Endothelial cell of umbilical vein (primary cell): Measurements from ENCODE around the gene AUTS2. TPM values are rescaled to one million over a fixed set of nuclear protein-coding genes. Genes with fewer than 3 reads are reported as not detected.

Experiments used
- BruUV-seq: library from RNA; stranded (reverse); fragments of 400-500 nt; replicated peaks from 2 replicates; lab custom pipeline; 2021; lab: Mats Ljungman, UMichigan
- CTCF ChIA-PET: fragments of 300-600, 350-600 bp; sonication (Branson Sonifier 250); formaldehyde crosslinking; loops from one replicate; lab custom pipeline; 2021; ENCODE audit warnings: antibody characterized with exemption, inconsistent platforms; lab: Charles Lee
- POLR2A ChIA-PET: fragments of 300-600, 350-600 bp; sonication (Branson Sonifier 250); formaldehyde crosslinking; loops from one replicate; lab custom pipeline; 2021; ENCODE audit warnings: antibody characterized with exemption, inconsistent platforms; lab: Charles Lee
- DNase-seq: peaks from one replicate; pipeline ENCODE4 v3.0.0-alpha.2; 2011; ENCODE audit warnings: low read depth, low spot score
- FAIRE-seq: peaks from 2 replicates; lab custom pipeline; 2011; peaks lifted over from hg19 to GRCh38; lab: Jason Lieb, UNC
- H2AFZ ChIP-seq: 2 replicates; pipeline ENCODE4 v1.6.0; 2012; ENCODE audit warnings: low read depth, low read length, control low read depth, inconsistent platforms
- H3K27ac ChIP-seq: 2 replicates; pipeline ENCODE4 v1.5.1; 2011; ENCODE audit warnings: low read depth, mild to moderate bottlenecking, control low read depth, low read length, moderate library complexity; ENCODE audit not compliant: insufficient read depth
- H3K27me3 ChIP-seq, 2 experiments: 2 replicates each; pipeline versions ENCODE4 v1.6.0 to v1.6.1; 2011; ENCODE audit warnings: low read length in 2 of 2, mixed read lengths in 1 of 2; ENCODE audit not compliant: control insufficient read depth in 2 of 2, insufficient read depth in 2 of 2
- H3K36me3 ChIP-seq, 2 experiments: 2 replicates in 1 of 2; 3 replicates in 1 of 2; pipeline ENCODE4 v1.5.1; 2011; ENCODE audit warnings: low read length in 2 of 2, mild to moderate bottlenecking in 1 of 2, moderate library complexity in 1 of 2; ENCODE audit not compliant: control insufficient read depth in 2 of 2, insufficient read depth in 2 of 2; ENCODE audit errors: extremely low read depth in 1 of 2
- H3K4me1 ChIP-seq: 3 replicates; pipeline ENCODE4 v1.5.1; 2011; ENCODE audit warnings: mild to moderate bottlenecking, low read length; ENCODE audit not compliant: control insufficient read depth, insufficient read depth; ENCODE audit errors: extremely low read depth
- H3K4me2 ChIP-seq: 2 replicates; pipeline ENCODE4 v1.6.1; 2011; ENCODE audit warnings: low read length, control low read depth, mixed read lengths; ENCODE audit not compliant: insufficient read depth
- H3K4me3 ChIP-seq, 3 experiments: fragments of 200-600 bp in 1 of 3; sonication (generic), shearing (Covaris generic) in 1 of 3; replicated peaks in 1 of 3; 2 replicates each; pipeline ENCODE4 v1.5.1; 2011 to 2016; ENCODE audit warnings: control low read depth in 3 of 3, low read length in 3 of 3, mild to moderate bottlenecking in 2 of 3, inconsistent platforms in 1 of 3, low read depth in 1 of 3, moderate library complexity in 1 of 3; ENCODE audit not compliant: insufficient read depth in 1 of 3
- H3K79me2 ChIP-seq: 2 replicates; pipeline ENCODE4 v1.6.0; 2012; ENCODE audit warnings: low read length, inconsistent platforms; ENCODE audit not compliant: control insufficient read depth, insufficient read depth
- H3K9ac ChIP-seq: replicated peaks from 2 replicates; pipeline ENCODE3; 2011; ENCODE audit warnings: low read length, control low read depth; ENCODE audit not compliant: insufficient read depth; ENCODE audit errors: extremely low read depth
- H3K9me1 ChIP-seq: replicated peaks from 3 replicates; pipeline ENCODE4 v1.6.0; 2011; ENCODE audit warnings: mild to moderate bottlenecking, low read length; ENCODE audit not compliant: control insufficient read depth, insufficient read depth; ENCODE audit errors: extremely low read depth
- H3K9me3 ChIP-seq: replicated peaks from 2 replicates; pipeline ENCODE4 v1.5.1; 2012; ENCODE audit warnings: low read length, inconsistent platforms; ENCODE audit not compliant: control insufficient read depth, insufficient read depth
- H4K20me1 ChIP-seq: replicated peaks from 2 replicates; pipeline ENCODE3; 2011; ENCODE audit warnings: mild to moderate bottlenecking, low read length; ENCODE audit not compliant: control insufficient read depth, insufficient read depth; ENCODE audit errors: extremely low read depth
- JUN ChIP-seq: IDR thresholded peaks from 2 replicates; pipeline ENCODE4 v1.6.1; 2011; ENCODE audit warnings: borderline replicate concordance, low read depth; ENCODE audit not compliant: insufficient read length, insufficient read depth
- MAX ChIP-seq: IDR thresholded peaks from 2 replicates; pipeline ENCODE4 v1.6.1; 2011; ENCODE audit not compliant: insufficient read depth, insufficient read length
- POLR2A ChIP-seq: IDR thresholded peaks from 2 replicates; pipeline ENCODE4 v1.6.1; 2012; ENCODE audit warnings: low read depth, mild to moderate bottlenecking, control low read depth, low read length
- POLR2AphosphoS5 ChIP-seq: IDR thresholded peaks from 2 replicates; pipeline ENCODE4 v1.6.1; 2012; ENCODE audit warnings: low read depth, mild to moderate bottlenecking, control low read depth, low read length, moderate library complexity; ENCODE audit not compliant: insufficient read depth
- dilution Hi-C: fragments of 300-500 bp; cut with MboI; formaldehyde crosslinking; loops from one replicate; pipeline ENCODE4 v1.15.0; 2019; ENCODE audit warnings: low sequenced_read_pairs; ENCODE audit not compliant: extremely low pct_ligation_motif_present
- intact Hi-C: fragments of 100-400 bp; cut with micrococcal nuclease; formaldehyde crosslinking; loops from one replicate; pipeline ENCODE4 v1.10.0; 2022
- polyA plus RNA-seq, 4 experiments: library from polyadenylated mRNA; depleted of rRNA in 3 of 4; stranded (reverse) in 3 of 4; unstranded in 1 of 4; fragments of >200 nt; gene quantifications; 2 replicates each; pipeline versions ENCODE4 v1.2.1 to v1.2.3, GENCODE V29; 2011 to 2012; ENCODE audit warnings: missing spikeins in 1 of 4
- total RNA-seq: library from RNA; stranded (reverse); gene quantifications from 2 replicates; pipeline ENCODE4 v1.2.3, GENCODE V29; 2021

AUTS2 gene
- total and polyA plus RNA-seq, 2 donors (not counting 3 experiments of a cell fraction or from before 2014, with no cell fraction given): 0.59 to 8.0 TPM

- no peaks in the 10 kb centered on the region for H3K79me2 ChIP-seq
- no peak for FAIRE-seq
- intact Hi-C loops (no loop called here), dilution Hi-C loops (no loop called here)
- no peak overlapping the region for H3K4me3 ChIP-seq
- H3K4me2 ChIP-seq: no peak overlapping the region
- no peak for TF ChIP-seq POLR2A
- TF ChIP-seq MAX: no peak
- CTCF ChIA-PET: no interaction called here
- H2AFZ ChIP-seq: no peak overlapping the region
- H3K4me1 ChIP-seq: no peaks in the 10 kb centered on the region
- BruUV-seq: no TSS peak
- no peaks in the 10 kb centered on the region for H3K27me3 ChIP-seq
- POLR2A ChIA-PET: no interaction called here
- peaks cover 1% of the 10 kb centered on the region for H3K9me3 ChIP-seq
- no peaks in the 10 kb centered on the region for H3K9me1 ChIP-seq
- H3K9ac ChIP-seq: no peak overlapping the region
- H4K20me1 ChIP-seq: no peaks in the 10 kb centered on the region
- H3K36me3 ChIP-seq: no peaks in the 10 kb centered on the region
- no peak for DNase-seq
- H3K27ac ChIP-seq: no peak overlapping the region
These were observed 907.2 kb downstream of the AUTS2 start for GRCh38 chr7:70505468-70505867.

GRCh38 chr7:70505886-70506285 lies 907.6 kb downstream of the AUTS2 start:
- no peak overlapping the region for H2AFZ ChIP-seq
- no peaks in the 10 kb centered on the region for H3K79me2 ChIP-seq
- ChIA-PET POLR2A (no interaction called here), CTCF (no interaction called here)
- H3K4me1 ChIP-seq: no peaks in the 10 kb centered on the region
- H3K4me2 ChIP-seq: no peak overlapping the region
- dilution Hi-C loops: no loop called here
- FAIRE-seq (no peak), DNase-seq (no peak)
- H3K4me3 ChIP-seq: no peak overlapping the region
- no peaks in the 10 kb centered on the region for H3K27me3 ChIP-seq
- H4K20me1 ChIP-seq: no peaks in the 10 kb centered on the region
- intact Hi-C loops: no loop called here
- H3K9me3 ChIP-seq: peaks cover 1% of the 10 kb centered on the region
- no peaks in the 10 kb centered on the region for H3K9me1 ChIP-seq
- no peak overlapping the region for H3K27ac ChIP-seq
- BruUV-seq: no TSS peak
- TF ChIP-seq MAX (no peak), POLR2AphosphoS5 (no peak), JUN (no peak)
- no peak overlapping the region for H3K9ac ChIP-seq
- no peaks in the 10 kb centered on the region for H3K36me3 ChIP-seq
